ENCODE results near the gene FRAT2.

- TF ChIP-seq DPF2 (CRISPR knock-in tag; IDR thresholded peaks at IDR 0.05; ENCODE audit: borderline replicate concordance, low read depth) = no peak
- no peak for TF ChIP-seq ZBTB42 (CRISPR knock-in tag; IDR thresholded peaks at IDR 0.05)
- no peak for TF ChIP-seq ZNF569 (CRISPR knock-in tag; IDR thresholded peaks at IDR 0.05; ENCODE audit: borderline replicate concordance)
- no peak for TF ChIP-seq ZNF512 (CRISPR knock-in tag; IDR thresholded peaks at IDR 0.05)
- TF ChIP-seq ZNF282 (IDR thresholded peaks at IDR 0.05; ENCODE audit: partially characterized antibody) = no peak
- no peak for TF ChIP-seq NR2F2 (IDR thresholded peaks at IDR 0.05; ENCODE audit: borderline replicate concordance, low read depth)
- TF ChIP-seq, protein P1, sequence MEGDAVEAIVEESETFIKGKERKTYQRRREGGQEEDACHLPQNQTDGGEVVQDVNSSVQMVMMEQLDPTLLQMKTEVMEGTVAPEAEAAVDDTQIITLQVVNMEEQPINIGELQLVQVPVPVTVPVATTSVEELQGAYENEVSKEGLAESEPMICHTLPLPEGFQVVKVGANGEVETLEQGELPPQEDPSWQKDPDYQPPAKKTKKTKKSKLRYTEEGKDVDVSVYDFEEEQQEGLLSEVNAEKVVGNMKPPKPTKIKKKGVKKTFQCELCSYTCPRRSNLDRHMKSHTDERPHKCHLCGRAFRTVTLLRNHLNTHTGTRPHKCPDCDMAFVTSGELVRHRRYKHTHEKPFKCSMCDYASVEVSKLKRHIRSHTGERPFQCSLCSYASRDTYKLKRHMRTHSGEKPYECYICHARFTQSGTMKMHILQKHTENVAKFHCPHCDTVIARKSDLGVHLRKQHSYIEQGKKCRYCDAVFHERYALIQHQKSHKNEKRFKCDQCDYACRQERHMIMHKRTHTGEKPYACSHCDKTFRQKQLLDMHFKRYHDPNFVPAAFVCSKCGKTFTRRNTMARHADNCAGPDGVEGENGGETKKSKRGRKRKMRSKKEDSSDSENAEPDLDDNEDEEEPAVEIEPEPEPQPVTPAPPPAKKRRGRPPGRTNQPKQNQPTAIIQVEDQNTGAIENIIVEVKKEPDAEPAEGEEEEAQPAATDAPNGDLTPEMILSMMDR (CRISPR knock-in tag; IDR thresholded peaks at IDR 0.05) = no peak
These were observed 15.4 kb upstream of the FRAT2 start for GRCh38 chr10:97349752-97350513.
